Measurements from ENCODE around the gene DCHS1. TPM values are rescaled to one million over a fixed set of nuclear protein-coding genes. Genes with fewer than 3 reads are reported as not detected.

Gene DCHS1
- total RNA-seq, 1 experiment from 2014 or later, result 14.2 TPM

GRCh38 chr11:6614446-6614845, 41.2 kb downstream of the DCHS1 start:
- Mint-ChIP-seq H3K9me3 (no peaks in the 10 kb centered on the region), H3K4me1 (peaks cover 6% of the 10 kb centered on the region), H3K27ac (no peak overlapping the region), H3K36me3 (peaks cover 14% of the 10 kb centered on the region), H3K27me3 (ENCODE audit: low read depth) (no peaks in the 10 kb centered on the region), H3K4me3 (no peak overlapping the region)
- ATAC-seq (no peak), DNase-seq (ENCODE audit: low spot score) (no peak)
- ChIA-PET CTCF (no interaction called here), POLR2A (no interaction called here)
- TF ChIP-seq FOXK1 (CRISPR knock-in tag; IDR thresholded peaks at IDR 0.05), result no peak
- TF ChIP-seq ZNF317 (CRISPR knock-in tag; IDR thresholded peaks at IDR 0.05; ENCODE audit: borderline replicate concordance, low read depth), result no peak
- TF ChIP-seq ZNF423 (CRISPR knock-in tag; IDR thresholded peaks at IDR 0.05), result no peak
- no peak for TF ChIP-seq HMGA2 (CRISPR knock-in tag; IDR thresholded peaks at IDR 0.05)
- no peak for TF ChIP-seq IRF1 (CRISPR knock-in tag; IDR thresholded peaks at IDR 0.05)
- TF ChIP-seq JAZF1 (CRISPR knock-in tag; IDR thresholded peaks at IDR 0.05), result no peak
- no peak for TF ChIP-seq ZNF281 (CRISPR knock-in tag; IDR thresholded peaks at IDR 0.05)
- no peak for TF ChIP-seq HMGXB4 (CRISPR knock-in tag; IDR thresholded peaks at IDR 0.05)
- no peak for TF ChIP-seq E2F1 (CRISPR knock-in tag; IDR thresholded peaks at IDR 0.05)
- no peak for TF ChIP-seq AR (CRISPR knock-in tag; IDR thresholded peaks at IDR 0.05)
- TF ChIP-seq TEAD4 (CRISPR knock-in tag; IDR thresholded peaks at IDR 0.05), result no peak
- no peak for TF ChIP-seq ERG (CRISPR knock-in tag; IDR thresholded peaks at IDR 0.05)
- TF ChIP-seq CREM (CRISPR knock-in tag; IDR thresholded peaks at IDR 0.05), result no peak
- TF ChIP-seq ZNF512 (CRISPR knock-in tag; IDR thresholded peaks at IDR 0.05; ENCODE audit: borderline replicate concordance), result no peak
